GM12891 (cell line): ENCODE results near the gene MAD1L1.

Experiments used
- POLR2A ChIP-seq: IDR thresholded peaks from 2 replicates; pipeline ENCODE4 v1.6.1; 2011; ENCODE audit warnings: low read depth, low read length, control low read depth
- POLR2AphosphoS5 ChIP-seq: IDR thresholded peaks from 2 replicates; pipeline ENCODE4 v1.6.1; 2011; ENCODE audit warnings: low read depth, low read length, control low read depth

- no peak for TF ChIP-seq POLR2AphosphoS5
- no peak for TF ChIP-seq POLR2A
Observed at GRCh38 chr7:1956141-1956540, 276.6 kb downstream of the MAD1L1 start.
